HepG2 (cell line): ENCODE measurements around the gene SOX4. TPM values are rescaled to one million over a fixed set of nuclear protein-coding genes. Genes with fewer than 3 reads are reported as not detected.

ENCODE experiments used
- ATAC-seq: fragments of 200-7000 bp; cut with Tn5 transposase; 3 replicates; pipeline ENCODE4 v1.9.1; 2020; ENCODE audit warnings: mild to moderate bottlenecking, moderate library complexity
- BruUV-seq: library from RNA; stranded (reverse); fragments of 400-500 nt; replicated peaks from 2 replicates; lab custom pipeline; 2021; lab: Mats Ljungman, UMichigan
- CTCF ChIA-PET: fragments of 300-600 bp; formaldehyde crosslinking; extraction: SDS; loops from one replicate; lab custom pipeline; 2021; ENCODE audit warnings: low total read pairs, inconsistent platforms, low intra/inter-chr PET ratio; lab: Yijun Ruan, JAX
- POLR2A ChIA-PET: fragments of 350-600 bp; sonication (Branson Sonifier 250); formaldehyde crosslinking; loops from one replicate; lab custom pipeline; 2020; ENCODE audit warnings: antibody characterized with exemption, inconsistent platforms; lab: Yijun Ruan, JAX
- DNase-seq: peaks from one replicate; pipeline ENCODE4 v3.0.0-alpha.2; 2015; ENCODE audit warnings: low spot score
- FAIRE-seq: peaks from 3 replicates; lab custom pipeline; 2011; peaks lifted over from hg19 to GRCh38; lab: Jason Lieb, UNC
- H2AFZ ChIP-seq: one replicate; pipeline ENCODE4 v1.6.1; 2011; ENCODE audit warnings: low read length, inconsistent platforms
- H3K27ac ChIP-seq: fragments of 300-600 bp; 3 replicates; pipeline ENCODE4 v1.8.0; 2011; ENCODE audit warnings: mixed run types, mild to moderate bottlenecking, mixed read lengths, low read length, inconsistent platforms; ENCODE audit not compliant: insufficient read depth; ENCODE audit errors: extremely low read length
- H3K27me3 ChIP-seq, 2 experiments: fragments of 200-600 bp in 1 of 2; 2 replicates in 1 of 2; 3 replicates in 1 of 2; pipeline versions ENCODE4 v1.6.0 to v1.8.0; 2011; ENCODE audit warnings: low read length in 2 of 2, mild to moderate bottlenecking in 2 of 2, moderate library complexity in 2 of 2, inconsistent platforms in 1 of 2; ENCODE audit not compliant: insufficient read depth in 2 of 2, control insufficient read depth in 1 of 2
- H3K36me3 ChIP-seq, 2 experiments: fragments of 200-600 bp in 1 of 2; replicated peaks in 1 of 2; 2 replicates in 1 of 2; 3 replicates in 1 of 2; pipeline versions ENCODE4 v1.5.1 to v1.8.0; 2011; ENCODE audit warnings: low read length in 2 of 2, inconsistent platforms in 1 of 2; ENCODE audit not compliant: insufficient read depth in 2 of 2, control insufficient read depth in 1 of 2
- H3K4me1 ChIP-seq: 2 replicates; pipeline ENCODE4 v1.5.1; 2012; ENCODE audit warnings: low read length, inconsistent platforms; ENCODE audit not compliant: insufficient read depth
- H3K4me2 ChIP-seq: 2 replicates; pipeline ENCODE4 v1.6.0; 2011; ENCODE audit warnings: low read depth, low read length, inconsistent platforms
- H3K4me3 ChIP-seq, 3 experiments: fragments of 200-600 bp in 1 of 3; sonication (generic), shearing (Covaris generic) in 1 of 3; replicated peaks in 1 of 3; 2 replicates each; pipeline ENCODE4 v1.5.1; 2011 to 2016; ENCODE audit warnings: low read length in 3 of 3, inconsistent platforms in 2 of 3, low read depth in 2 of 3, mild to moderate bottlenecking in 2 of 3, control low read depth in 1 of 3, mixed read lengths in 1 of 3; ENCODE audit not compliant: insufficient read depth in 1 of 3
- H3K79me2 ChIP-seq: one replicate; pipeline ENCODE4 v1.6.1; 2011; ENCODE audit warnings: low read length, inconsistent platforms; ENCODE audit not compliant: insufficient read depth
- H3K9ac ChIP-seq: 2 replicates; pipeline ENCODE4 v1.6.0; 2011; ENCODE audit warnings: mild to moderate bottlenecking, low read depth, low read length, inconsistent platforms; ENCODE audit not compliant: insufficient read depth
- H3K9me3 ChIP-seq: 2 replicates; pipeline ENCODE4 v1.5.1; 2012; ENCODE audit warnings: mild to moderate bottlenecking, low read length
- H4K20me1 ChIP-seq: 2 replicates; pipeline ENCODE4 v1.6.0; 2011; ENCODE audit warnings: inconsistent platforms, mild to moderate bottlenecking, low read length, moderate library complexity; ENCODE audit not compliant: insufficient read depth
- AGO2 ChIP-seq: fragments of 200-400 bp; formaldehyde crosslinking; optimal IDR thresholded peaks from 2 replicates; pipeline ENCODE3; 2017; ENCODE audit warnings: mild to moderate bottlenecking, low read depth, low read length, moderate library complexity
- FOXK1 ChIP-seq: sonication (generic); formaldehyde crosslinking; IDR thresholded peaks from 2 replicates; pipeline ENCODE4 v1.4.0; 2020; ENCODE audit warnings: low read depth, missing genetic modification reagents, borderline replicate concordance
- GTF2F1 ChIP-seq: fragments of 150-350 bp; IDR thresholded peaks from 2 replicates; pipeline ENCODE4 v1.6.1; 2014; ENCODE audit warnings: low read length
- HIVEP1 ChIP-seq: sonication (generic); formaldehyde crosslinking; IDR thresholded peaks from 2 replicates; pipeline ENCODE4 v1.4.0; 2020; ENCODE audit warnings: mild to moderate bottlenecking, missing genetic modification reagents
- MAFF ChIP-seq: IDR thresholded peaks from 2 replicates; pipeline ENCODE4 v1.6.1; 2011; ENCODE audit warnings: low read depth, low read length, improper control_type of control experiment
- MAZ ChIP-seq, 2 experiments: sonication (generic) in 1 of 2; formaldehyde crosslinking in 1 of 2; IDR thresholded peaks; 2 replicates each; pipeline versions ENCODE4 v1.5.0 to v1.6.1; 2012 to 2020; ENCODE audit warnings: low read depth in 2 of 2, mild to moderate bottlenecking in 2 of 2, borderline replicate concordance in 1 of 2, improper control_type of control experiment in 1 of 2, low read length in 1 of 2, missing genetic modification reagents in 1 of 2, moderate library complexity in 1 of 2
- NFRKB ChIP-seq: fragments of 450-650 bp; IDR thresholded peaks from 2 replicates; pipeline ENCODE4 v1.6.1; 2017
- RARG ChIP-seq: sonication (generic); formaldehyde crosslinking; IDR thresholded peaks from 2 replicates; pipeline ENCODE4 v1.4.0; 2020; ENCODE audit warnings: low read depth, mild to moderate bottlenecking, missing genetic modification reagents
- RBM39 ChIP-seq: fragments of 200-400 bp; formaldehyde crosslinking; IDR thresholded peaks from one replicate; pipeline ENCODE4 v1.6.1; 2018; ENCODE audit warnings: antibody characterized with exemption, mild to moderate bottlenecking, low read depth, low read length; ENCODE audit not compliant: poor library complexity, severe bottlenecking
- SPEN ChIP-seq: sonication (generic); formaldehyde crosslinking; IDR thresholded peaks from 2 replicates; pipeline ENCODE4 v1.5.1; 2020; ENCODE audit warnings: low read depth, mild to moderate bottlenecking, missing genetic modification reagents
- STAT5B ChIP-seq: sonication (generic); formaldehyde crosslinking; IDR thresholded peaks from 2 replicates; pipeline ENCODE4 v1.4.0; 2020; ENCODE audit warnings: missing genetic modification reagents
- ZBTB10 ChIP-seq: sonication (generic); formaldehyde crosslinking; IDR thresholded peaks from 2 replicates; pipeline ENCODE4 v1.4.0; 2020; ENCODE audit warnings: missing genetic modification reagents, borderline replicate concordance
- ZFAT ChIP-seq: sonication (generic); formaldehyde crosslinking; conservative IDR thresholded peaks from 2 replicates; pipeline ENCODE4 v1.8.1; 2023; ENCODE audit warnings: missing genetic modification reagents, inconsistent platforms
- ZMAT3 ChIP-seq: sonication (generic); formaldehyde crosslinking; conservative IDR thresholded peaks from 2 replicates; pipeline ENCODE4 v1.7.0; 2021; ENCODE audit warnings: missing genetic modification reagents
- ZNF207 ChIP-seq: fragments of 450-650 bp; IDR thresholded peaks from 2 replicates; pipeline ENCODE4 v1.6.1; 2016; ENCODE audit warnings: antibody characterized with exemption, borderline replicate concordance
- ZNF274 ChIP-seq: sonication (generic); formaldehyde crosslinking; IDR thresholded peaks from 2 replicates; pipeline ENCODE4 v1.5.1; 2020; ENCODE audit warnings: mild to moderate bottlenecking, missing genetic modification reagents
- WGBS: methylation state at CpG from one replicate; pipeline ENCODE4 v1.1.6; 2017; ENCODE audit warnings: low lambda C conversion rate; 5-methylcytosine and 5-hydroxymethylcytosine counted together
- in situ Hi-C: cut with HindIII; loops from 2 replicates; pipeline ENCODE4 v1.10.0; 2017; ENCODE audit warnings: low pct_unique_long_range_greater_than_20kb; ENCODE audit not compliant: extremely low pct_ligation_motif_present
- intact Hi-C: fragments of 100-400 bp; cut with micrococcal nuclease; formaldehyde crosslinking; loops from one replicate; pipeline ENCODE4 v1.10.0; 2022; ENCODE audit not compliant: unreplicated experiment
- polyA plus RNA-seq, 8 experiments: library from polyadenylated mRNA; depleted of rRNA in 3 of 8; stranded (reverse) in 7 of 8; unstranded in 1 of 8; fragments of >200 nt; fragmentation: Illumina TruSeq in 4 of 8; extraction: Trizol in 4 of 8; gene quantifications; 2 replicates each; pipeline versions ENCODE4 v1.2.1 to v1.2.3, GENCODE V29; 2011 to 2016; ENCODE audit warnings: low read depth in 4 of 8, missing spikeins in 1 of 8, mixed read lengths in 1 of 8; ENCODE audit not compliant: insufficient read depth in 1 of 8
- total RNA-seq, 5 experiments: library from RNA; depleted of rRNA; stranded (reverse); fragments of >200 nt; fragmentation: Illumina TruSeq; extraction: Trizol; gene quantifications; 2 replicates each; pipeline ENCODE4 v1.2.3, GENCODE V29; 2016; ENCODE audit warnings: low read depth in 1 of 5

Gene SOX4
- total and polyA plus RNA-seq, 2 of the 13 experiments (the other 11 are each of a cell fraction or from before 2014, with no cell fraction given), result 2.6 to 3.4 TPM

DNA sequence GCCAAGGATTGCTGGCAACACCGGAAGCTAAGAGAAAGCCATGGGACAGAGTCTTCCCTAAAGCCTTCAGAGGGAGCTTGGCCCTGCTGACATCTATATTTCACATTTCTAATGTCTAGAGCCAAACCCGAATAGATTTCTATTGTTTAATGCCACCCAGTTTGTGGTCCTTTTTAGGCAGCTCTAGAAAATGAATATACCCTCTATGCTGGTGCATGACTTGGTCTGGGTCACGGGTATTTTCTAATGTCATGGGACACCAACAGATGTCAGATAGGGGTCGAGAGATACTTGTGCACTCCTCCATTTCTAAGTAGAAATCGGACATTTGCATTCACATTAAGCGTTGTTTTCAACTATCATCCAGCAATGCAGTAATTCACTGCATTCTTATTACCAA is 37.0 kb upstream of the SOX4 start:
- ATAC-seq (no peak), DNase-seq (no peak), FAIRE-seq (no peak)
- no peak overlapping the region for H3K27ac ChIP-seq
- no peaks in the 10 kb centered on the region for H3K4me1 ChIP-seq
- no peak overlapping the region for H3K9ac ChIP-seq
- H3K79me2 ChIP-seq, result no peaks in the 10 kb centered on the region
- no peak overlapping the region for H3K4me2 ChIP-seq
- H3K4me3 ChIP-seq, result no peak overlapping the region
- in situ Hi-C loops (no loop called here), intact Hi-C loops (no loop called here)
- 25% methylated on average over 6 of the region's 6 CpGs for WGBS
- no TSS peak for BruUV-seq
- H3K27me3 ChIP-seq, result peaks cover 2 to 3% of the 10 kb centered on the region in 2 experiments; a peak in 1 of 5 replicates
- H2AFZ ChIP-seq, result no peak overlapping the region
- no peaks in the 10 kb centered on the region for H4K20me1 ChIP-seq
- POLR2A ChIA-PET, result no interaction called here
- TF ChIP-seq MAZ (IDR thresholded peaks at IDR 0.05; ENCODE audit: borderline replicate concordance, low read depth, low read length) (no peak), MAZ (CRISPR knock-in tag; IDR thresholded peaks at IDR 0.05; ENCODE audit: low read depth) (no peak), ZMAT3 (CRISPR knock-in tag) (no peak), RARG (CRISPR knock-in tag) (no peak), ZNF274 (CRISPR knock-in tag) (no peak), NFRKB (no peak), MAFF (no peak), ZBTB10 (CRISPR knock-in tag) (no peak), RBM39 (no peak), ZNF207 (no peak), SPEN (CRISPR knock-in tag) (no peak), GTF2F1 (no peak), AGO2 (no peak), HIVEP1 (CRISPR knock-in tag) (no peak), FOXK1 (no peak), ZFAT (CRISPR knock-in tag) (no peak), STAT5B (CRISPR knock-in tag) (no peak)
- CTCF ChIA-PET, result no interaction called here
- H3K9me3 ChIP-seq, result no peaks in the 10 kb centered on the region
- no peaks in the 10 kb centered on the region for H3K36me3 ChIP-seq
